Measurements from ENCODE around the gene MCU.

GRCh38 chr10:72784551-72785351, 92.8 kb downstream of the MCU start:
- TF ChIP-seq CTCF (IDR thresholded peaks at IDR 0.05) = no peak
- no peak for TF ChIP-seq TAF1 (IDR thresholded peaks at IDR 0.05; ENCODE audit: borderline replicate concordance, low read depth, low read length)
- TF ChIP-seq RAD21 (IDR thresholded peaks at IDR 0.05; ENCODE audit: low read length) = no peak
- no peak for TF ChIP-seq MAX (IDR thresholded peaks at IDR 0.05; ENCODE audit: low read depth)
- TF ChIP-seq FOXJ3 (CRISPR knock-in tag; IDR thresholded peaks at IDR 0.05) = no peak

Measured in SK-N-SH (cell line).